Prostate gland (tissue), 2 donors: Measurements from ENCODE around the gene PLAC1. TPM values are rescaled to one million over a fixed set of nuclear protein-coding genes. Genes with fewer than 3 reads are reported as not detected.

Source experiments
- DNase-seq: peaks from one replicate; pipeline ENCODE4 v3.0.0-alpha.2; 2019; ENCODE audit warnings: low spot score
- H3K27ac ChIP-seq, 2 donors: fragments of 200-600 bp; sonication (generic); 2 replicates each; pipeline ENCODE4 v1.5.1; 2017 to 2019
- H3K27me3 ChIP-seq: fragments of 200-600 bp; sonication (generic); replicated peaks from 2 replicates; pipeline ENCODE4 v1.5.1; 2019; ENCODE audit not compliant: insufficient read depth
- H3K36me3 ChIP-seq, 2 donors: fragments of 200-600 bp; sonication (generic); 1 replicate in 1 of 2; 2 replicates in 1 of 2; pipeline versions ENCODE4 v1.5.1 to v1.8.1; 2017 to 2019
- H3K4me1 ChIP-seq: fragments of 200-600 bp; sonication (generic); replicated peaks from 2 replicates; pipeline ENCODE4 v1.5.1; 2019
- H3K4me3 ChIP-seq, 2 donors: fragments of 200-600 bp; sonication (generic); 2 replicates each; pipeline ENCODE4 v1.5.1; 2017 to 2019
- H3K9me3 ChIP-seq: fragments of 200-600 bp; sonication (generic); 2 replicates; pipeline ENCODE4 v1.5.1; 2017
- POLR2A ChIP-seq: fragments of 450-650 bp; IDR thresholded peaks from one replicate; pipeline ENCODE4 v1.6.1; 2016; ENCODE audit warnings: antibody characterized with exemption, mild to moderate bottlenecking
- POLR2AphosphoS5 ChIP-seq: sonication (generic); formaldehyde crosslinking; IDR thresholded peaks from one replicate; pipeline ENCODE4 v1.6.1; 2017; ENCODE audit warnings: antibody characterized with exemption
- WGBS: methylation state at CpG from one replicate; pipeline ENCODE4 v1.1.5; 2018; 5-methylcytosine and 5-hydroxymethylcytosine counted together
- intact Hi-C: fragments of 100-400 bp; cut with DNase I; formaldehyde crosslinking; loops from one replicate; pipeline ENCODE4 v1.14.2; 2022
- total RNA-seq, 2 donors: library from RNA; depleted of rRNA; stranded (reverse); fragments of >200 nt; gene quantifications; one replicate each; pipeline ENCODE4 v1.1.0, GENCODE V29; 2016
- TF ChIP-seq, protein P1 (sequence below), 4 experiments: fragments of 200-600 bp in 2 of 4; fragments of 450-650 bp in 2 of 4; sonication (generic) in 2 of 4; IDR thresholded peaks; 1 replicate in 3 of 4; 2 replicates in 1 of 4; pipeline ENCODE4 v1.5.1; 2016 to 2019; ENCODE audit warnings: antibody characterized with exemption in 4 of 4, mild to moderate bottlenecking in 2 of 4, moderate library complexity in 2 of 4

Gene PLAC1
- total RNA-seq, 2 donors from 2014 or later, result 1.5 TPM; not detected in 1

DNA sequence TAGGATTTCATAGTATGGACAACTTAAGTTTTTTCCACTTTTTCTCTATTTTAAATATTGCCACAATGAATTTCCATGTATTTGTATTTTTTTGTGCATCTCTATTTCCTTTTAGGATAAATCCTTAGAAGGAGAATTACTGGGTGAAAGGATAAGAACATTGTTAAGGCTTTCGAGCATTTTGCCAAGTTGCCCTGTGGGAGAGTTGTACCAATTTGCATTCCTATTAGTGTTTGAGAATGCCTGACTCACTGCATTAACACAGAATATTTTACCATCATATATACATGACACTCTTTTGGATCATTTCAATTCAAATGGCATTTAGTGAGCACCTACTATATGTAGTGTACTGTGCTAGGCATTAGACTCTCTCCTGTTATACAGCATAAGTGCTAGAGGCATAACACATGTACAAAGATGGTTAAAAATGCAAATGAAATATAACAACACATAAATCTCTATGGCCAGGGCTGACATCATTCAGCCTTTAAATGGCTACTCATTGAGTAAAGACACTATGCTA, 57.0 kb downstream of the PLAC1 start:
- Histone ChIP-seq H3K36me3 (no peaks in the 10 kb centered on the region), H3K4me3 (no peak overlapping the region), H3K9me3 (no peaks in the 10 kb centered on the region), H3K27ac (no peak overlapping the region), H3K27me3 (no peaks in the 10 kb centered on the region), H3K4me1 (no peaks in the 10 kb centered on the region)
- DNase-seq, result no peak
- intact Hi-C loops, result no loop called here
- WGBS, result 94% methylated on average over 1 of the region's 1 CpG
- TF ChIP-seq, protein P1, sequence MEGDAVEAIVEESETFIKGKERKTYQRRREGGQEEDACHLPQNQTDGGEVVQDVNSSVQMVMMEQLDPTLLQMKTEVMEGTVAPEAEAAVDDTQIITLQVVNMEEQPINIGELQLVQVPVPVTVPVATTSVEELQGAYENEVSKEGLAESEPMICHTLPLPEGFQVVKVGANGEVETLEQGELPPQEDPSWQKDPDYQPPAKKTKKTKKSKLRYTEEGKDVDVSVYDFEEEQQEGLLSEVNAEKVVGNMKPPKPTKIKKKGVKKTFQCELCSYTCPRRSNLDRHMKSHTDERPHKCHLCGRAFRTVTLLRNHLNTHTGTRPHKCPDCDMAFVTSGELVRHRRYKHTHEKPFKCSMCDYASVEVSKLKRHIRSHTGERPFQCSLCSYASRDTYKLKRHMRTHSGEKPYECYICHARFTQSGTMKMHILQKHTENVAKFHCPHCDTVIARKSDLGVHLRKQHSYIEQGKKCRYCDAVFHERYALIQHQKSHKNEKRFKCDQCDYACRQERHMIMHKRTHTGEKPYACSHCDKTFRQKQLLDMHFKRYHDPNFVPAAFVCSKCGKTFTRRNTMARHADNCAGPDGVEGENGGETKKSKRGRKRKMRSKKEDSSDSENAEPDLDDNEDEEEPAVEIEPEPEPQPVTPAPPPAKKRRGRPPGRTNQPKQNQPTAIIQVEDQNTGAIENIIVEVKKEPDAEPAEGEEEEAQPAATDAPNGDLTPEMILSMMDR (IDR thresholded peaks at IDR 0.05), result no peak
- TF ChIP-seq POLR2AphosphoS5 (no peak), POLR2A (no peak)

DNA sequence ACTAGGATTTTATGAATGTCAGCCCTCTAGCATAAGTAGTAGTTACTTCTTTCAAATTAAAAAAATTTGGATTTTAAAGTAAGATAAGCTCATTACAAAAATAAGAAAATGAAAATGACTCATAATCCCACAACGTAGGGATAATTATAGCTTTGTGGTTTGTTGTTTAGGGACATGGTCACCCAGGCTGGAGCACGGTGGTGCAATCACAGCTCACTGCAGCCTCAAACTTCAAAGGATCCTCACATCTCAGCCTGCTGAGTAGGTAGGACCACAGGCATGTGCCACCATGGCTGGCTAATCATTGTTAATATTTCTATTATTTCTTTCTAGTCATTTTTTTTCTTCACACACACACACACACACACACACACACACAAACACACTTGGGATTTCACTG, 57.6 kb downstream of the PLAC1 start:
- no peaks in the 10 kb centered on the region for H3K9me3 ChIP-seq
- no peak overlapping the region for H3K27ac ChIP-seq
- 33% methylated on average over 2 of the region's 2 CpGs for WGBS
- no peaks in the 10 kb centered on the region for H3K36me3 ChIP-seq
- H3K27me3 ChIP-seq, result no peaks in the 10 kb centered on the region
- H3K4me3 ChIP-seq, result no peak overlapping the region
- TF ChIP-seq, protein P1 (IDR thresholded peaks at IDR 0.05), result no peak
- H3K4me1 ChIP-seq, result no peaks in the 10 kb centered on the region
- DNase-seq, result no peak
- intact Hi-C loops, result no loop called here

DNA sequence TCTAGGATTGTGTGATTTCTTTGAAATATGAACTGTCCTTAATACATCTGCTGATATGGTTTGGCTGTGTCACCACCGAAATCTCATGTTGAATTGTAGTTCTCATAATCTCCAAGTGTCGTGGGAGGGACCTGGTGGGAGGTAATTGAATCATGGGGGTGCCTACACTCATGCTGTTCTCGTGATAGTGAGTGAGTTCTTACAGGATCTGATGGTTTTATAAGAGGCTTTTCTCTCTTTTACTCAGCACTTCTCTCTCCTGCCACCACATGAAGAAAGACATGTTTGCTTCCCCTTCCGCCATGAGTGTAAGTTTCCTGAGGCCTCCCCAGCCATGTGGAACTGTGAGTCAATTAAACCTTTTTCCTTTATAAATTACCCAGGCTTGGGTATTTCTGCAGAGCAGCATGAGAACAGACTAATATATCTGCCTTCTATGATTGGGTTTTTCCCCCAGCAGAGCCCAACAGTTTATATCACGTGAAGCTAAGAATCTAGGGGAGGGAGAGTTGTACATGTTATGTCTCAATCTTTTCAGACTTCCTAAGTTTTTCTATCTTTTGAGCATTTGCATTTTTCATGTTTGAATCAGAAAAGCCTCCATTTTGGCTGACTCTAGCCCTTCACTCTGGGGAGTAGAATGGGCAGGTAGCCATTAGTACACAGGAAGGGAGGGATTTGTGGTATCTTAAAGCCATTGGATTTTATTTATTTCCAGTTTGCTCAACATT, 58.9 kb downstream of the PLAC1 start:
- H3K9me3 ChIP-seq, result no peaks in the 10 kb centered on the region
- TF ChIP-seq POLR2AphosphoS5, result no peak
- TF ChIP-seq, protein P1 (IDR thresholded peaks at IDR 0.05), result no peak
- TF ChIP-seq POLR2A, result no peak
- H3K4me1 ChIP-seq, result no peaks in the 10 kb centered on the region
- intact Hi-C loops, result no loop called here
- WGBS, result 80% methylated on average over 5 of the region's 5 CpGs
- H3K27me3 ChIP-seq, result no peaks in the 10 kb centered on the region
- no peak overlapping the region for H3K27ac ChIP-seq
- DNase-seq, result no peak
- no peak overlapping the region for H3K4me3 ChIP-seq
- H3K36me3 ChIP-seq, result no peaks in the 10 kb centered on the region

DNA sequence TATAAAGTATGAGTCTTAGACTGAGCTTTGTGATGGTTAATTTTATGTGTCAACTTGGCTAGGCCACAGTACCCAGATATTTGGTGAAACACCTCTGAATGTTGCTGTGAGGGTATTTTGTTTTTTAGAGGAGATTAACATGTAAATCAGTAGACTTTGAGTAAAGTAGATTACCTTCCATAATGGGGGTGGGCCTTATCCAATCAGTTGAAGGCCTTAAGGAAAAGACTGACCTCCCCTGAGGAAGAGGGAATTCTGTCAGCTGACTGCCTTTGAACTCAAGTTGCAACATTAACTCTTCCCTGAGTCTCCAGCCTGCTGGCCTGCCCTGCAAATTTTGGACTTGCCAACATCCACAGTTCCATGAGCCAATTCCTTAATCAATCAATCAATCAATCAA, 66.0 kb downstream of the PLAC1 start:
- Histone ChIP-seq H3K27ac (no peak overlapping the region), H3K9me3 (no peaks in the 10 kb centered on the region), H3K36me3 (no peaks in the 10 kb centered on the region), H3K4me3 (no peak overlapping the region), H3K4me1 (no peaks in the 10 kb centered on the region), H3K27me3 (no peaks in the 10 kb centered on the region)
- intact Hi-C loops, result no loop called here
- no peak for DNase-seq
- no peak for TF ChIP-seq POLR2AphosphoS5
- TF ChIP-seq, protein P1 (IDR thresholded peaks at IDR 0.05), result no peak
- no peak for TF ChIP-seq POLR2A

DNA sequence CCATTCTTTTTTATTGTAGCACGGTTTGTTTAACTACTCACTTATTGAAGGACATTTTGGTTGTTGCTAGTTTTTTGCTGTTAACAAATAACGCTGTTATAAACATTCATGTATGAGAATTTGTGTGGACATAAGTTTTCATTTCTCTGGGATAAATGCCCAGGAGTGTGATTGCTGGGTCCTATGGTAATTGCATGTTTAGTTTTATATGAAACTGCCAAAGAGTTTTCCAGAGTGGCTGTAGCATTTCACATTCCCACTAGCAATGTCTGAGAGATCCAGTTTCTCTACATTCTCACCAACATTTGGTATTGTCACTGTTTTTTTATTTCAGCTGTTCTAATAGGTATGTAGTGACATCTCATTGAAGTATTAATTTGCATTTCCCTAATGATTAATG, 66.8 kb downstream of the PLAC1 start:
- Histone ChIP-seq H3K4me1 (no peaks in the 10 kb centered on the region), H3K27ac (no peak overlapping the region), H3K36me3 (no peaks in the 10 kb centered on the region), H3K4me3 (no peak overlapping the region), H3K9me3 (no peaks in the 10 kb centered on the region), H3K27me3 (no peaks in the 10 kb centered on the region)
- TF ChIP-seq, protein P1 (IDR thresholded peaks at IDR 0.05), result no peak
- TF ChIP-seq POLR2AphosphoS5, result no peak
- TF ChIP-seq POLR2A, result no peak
- intact Hi-C loops, result no loop called here
- WGBS, result 40% methylated on average over 2 of the region's 2 CpGs
- no peak for DNase-seq
